ENCODE measurements around the gene KCTD2. TPM values are rescaled to one million over a fixed set of nuclear protein-coding genes. Genes with fewer than 3 reads are reported as not detected.
A peak's percentile ranks its signal among the peaks of the same experiment; 100 is the strongest.
"Not testable (repeated sequence)": the region's sequence is repeated elsewhere in the genome, so short reads cannot be mapped to it uniquely, and the experiment has no call there.

The KCTD2 gene
- total and polyA plus RNA-seq, 4 experiments from 2014 or later, result 2.3 to 31.7 (median 21.4) TPM

DNA sequence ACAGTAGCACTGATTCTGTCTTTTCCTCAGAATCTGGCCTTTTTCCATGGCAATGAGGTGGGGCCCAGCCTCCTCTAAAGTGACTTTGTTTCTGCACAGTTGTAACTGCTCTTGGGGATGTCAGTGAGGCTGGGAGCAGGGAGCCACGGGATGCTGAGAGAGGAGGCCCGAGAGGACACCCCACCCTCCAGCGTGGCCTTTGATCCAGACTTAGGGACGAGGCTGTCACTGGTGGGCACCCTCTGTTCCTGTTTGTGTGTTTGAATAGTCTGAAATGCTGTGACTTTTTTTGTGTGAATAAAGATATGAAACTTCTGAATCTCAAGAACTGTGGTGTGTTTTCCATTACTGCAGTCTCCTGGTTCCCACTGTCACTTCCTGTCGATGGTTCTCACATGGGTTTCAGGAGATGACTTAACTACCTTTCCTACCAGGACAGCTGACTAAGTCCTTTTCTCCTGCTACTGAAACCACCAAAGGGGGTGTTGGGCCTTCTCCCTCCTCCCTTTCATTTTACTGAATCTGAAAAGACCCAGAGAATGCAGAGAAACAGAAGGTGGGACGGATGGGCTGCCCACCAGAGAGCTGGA, 18.6 kb downstream of the KCTD2 start:
- H3K27me3 Mint-ChIP-seq, result no peaks in the 10 kb centered on the region
- H3K27ac ChIP-seq (ENCODE audit: low read depth, low read length), result no peak overlapping the region
- H3K4me1 Mint-ChIP-seq, result peaks cover 15 to 38% (median 23%) of the 10 kb centered on the region in 4 donors
- intact Hi-C loops (cut with micrococcal nuclease), result no loop called here
- ChIA-PET POLR2A (ENCODE audit: partially characterized antibody) (interaction anchor here (1.5 kb wide), 1 partner anchor 18 kb away, joined by 4 read pairs; the partner anchor contains the start of gene KCTD2), CTCF (ENCODE audit: partially characterized antibody) (no interaction called here)
- no peaks in the 10 kb centered on the region for H3K9me3 Mint-ChIP-seq
- peaks cover 33 to 38% of the 10 kb centered on the region in 2 donors for H3K36me3 Mint-ChIP-seq
- peak overlapping the region in 1 of 8 donors; percentile 36 for H3K4me3 Mint-ChIP-seq
- H3K4me1 ChIP-seq (ENCODE audit: insufficient read depth, low read length), result peaks cover 21% of the 10 kb centered on the region
- no peaks in the 10 kb centered on the region for H3K27me3 ChIP-seq (ENCODE audit: insufficient read depth, low read length)
- H3K4me3 ChIP-seq (ENCODE audit: low read length in 2 of 2), result no peak overlapping the region
- DNase-seq, result no peak
- H3K36me3 ChIP-seq (ENCODE audit: insufficient read depth, low read length), result peaks cover 21% of the 10 kb centered on the region
- H3K27ac Mint-ChIP-seq, result peak overlapping the region in 6 of 7 donors; percentile 1 to 78 (median 54)
- H3K9me3 ChIP-seq (ENCODE audit: control insufficient read depth in 1 of 2, low read length in 2 of 2), result no peaks in the 10 kb centered on the region

DNA sequence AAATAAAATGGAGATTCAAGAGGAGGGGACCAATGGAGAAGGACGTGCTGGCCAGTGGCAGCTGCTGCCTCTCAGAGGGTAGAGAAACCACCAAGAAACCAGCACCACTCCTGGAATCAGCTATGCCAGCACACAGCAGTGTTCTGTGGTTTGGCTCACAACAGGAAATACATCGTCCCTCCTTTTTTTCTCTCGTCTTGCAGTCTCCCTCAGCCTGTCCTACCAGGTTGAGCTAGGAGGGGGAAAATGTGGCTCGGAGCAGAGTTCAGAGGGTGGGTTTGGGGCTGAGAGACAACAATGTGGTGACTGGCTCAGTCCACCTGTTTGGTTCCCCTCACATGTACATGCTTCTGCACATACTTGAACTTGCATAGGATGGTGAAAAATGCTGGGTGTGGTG, 20.8 kb downstream of the KCTD2 start:
- H3K4me3 Mint-ChIP-seq, result peak overlapping the region in 7 of 8 donors; percentile 63 to 86 (median 76)
- no peaks in the 10 kb centered on the region for H3K27me3 Mint-ChIP-seq
- Histone ChIP-seq H3K27me3 (ENCODE audit: insufficient read depth, low read length) (no peaks in the 10 kb centered on the region), H3K36me3 (ENCODE audit: insufficient read depth, low read length) (peaks cover 9% of the 10 kb centered on the region), H3K4me3 (ENCODE audit: low read length in 2 of 2) (no peak overlapping the region), H3K9me3 (ENCODE audit: control insufficient read depth in 1 of 2, low read length in 2 of 2) (no peaks in the 10 kb centered on the region), H3K27ac (ENCODE audit: low read depth, low read length) (peak overlapping the region; percentile 14), H3K4me1 (ENCODE audit: insufficient read depth, low read length) (peaks cover 21% of the 10 kb centered on the region)
- peaks cover 15 to 38% (median 23%) of the 10 kb centered on the region in 4 donors for H3K4me1 Mint-ChIP-seq
- POLR2A ChIA-PET (ENCODE audit: partially characterized antibody), result interaction anchor here (0.6 to 2.2 kb wide), 17 partner anchors 8 to 194 kb away, joined by 3 to 12 read pairs (median 3); partner anchors contain the start of genes ARMC7, ATP5PD, CDR2L and GGA3
- intact Hi-C loops (cut with micrococcal nuclease), result no loop called here
- peak overlapping the region in 6 of 7 donors; percentile 70 to 93 (median 86) for H3K27ac Mint-ChIP-seq
- peak in 3 of 5 donors; percentile 32 to 48 (median 40) for DNase-seq
- H3K36me3 Mint-ChIP-seq, result peaks cover 15 to 17% of the 10 kb centered on the region in 2 donors
- CTCF ChIA-PET (ENCODE audit: partially characterized antibody), result interaction anchor here (0.7 to 1.9 kb wide), 12 partner anchors 10 to 233 kb away, joined by 3 to 9 read pairs (median 4); partner anchors contain the start of gene MRPL58
- no peaks in the 10 kb centered on the region for H3K9me3 Mint-ChIP-seq

DNA sequence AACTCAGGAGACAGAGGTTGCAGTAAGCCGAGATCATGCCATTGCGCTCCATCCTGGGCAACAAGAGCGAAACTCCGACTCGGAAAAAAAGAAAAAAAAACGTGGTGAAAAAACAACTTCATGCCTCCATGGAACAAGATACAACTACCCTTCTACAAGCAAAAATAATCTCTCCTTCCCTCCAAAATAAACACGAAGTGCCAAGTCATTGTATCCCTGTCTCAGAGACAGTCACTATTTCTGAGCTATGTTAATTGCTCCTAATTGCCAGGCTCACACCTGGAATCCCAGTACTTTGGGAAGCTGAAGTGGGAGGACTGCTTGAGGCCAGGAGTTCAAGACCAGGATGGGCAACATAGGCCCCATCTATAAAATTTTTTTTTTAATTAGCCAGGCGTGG, 21.7 kb downstream of the KCTD2 start:
- intact Hi-C loops (cut with micrococcal nuclease), result no loop called here
- Histone ChIP-seq H3K4me3 (ENCODE audit: low read length in 2 of 2) (no peak overlapping the region), H3K9me3 (ENCODE audit: control insufficient read depth in 1 of 2, low read length in 2 of 2) (no peaks in the 10 kb centered on the region), H3K4me1 (ENCODE audit: insufficient read depth, low read length) (peaks cover 21% of the 10 kb centered on the region), H3K36me3 (ENCODE audit: insufficient read depth, low read length) (peaks cover under 1% of the 10 kb centered on the region), H3K27me3 (ENCODE audit: insufficient read depth, low read length) (no peaks in the 10 kb centered on the region), H3K27ac (ENCODE audit: low read depth, low read length) (no peak overlapping the region)
- Mint-ChIP-seq H3K27ac (peak overlapping the region in 3 of 7 donors; percentile 31 to 83 (median 70)), H3K27me3 (no peaks in the 10 kb centered on the region), H3K4me3 (peak overlapping the region in 3 of 8 donors; percentile 43 to 55 (median 46)), H3K36me3 (peaks cover 9 to 10% of the 10 kb centered on the region in 2 donors), H3K4me1 (peaks cover 15 to 38% (median 23%) of the 10 kb centered on the region in 4 donors), H3K9me3 (no peaks in the 10 kb centered on the region)
- no peak for DNase-seq
- ChIA-PET CTCF (ENCODE audit: partially characterized antibody) (interaction anchor here (1.0 to 2.2 kb wide), 12 partner anchors 9 to 169 kb away, joined by 3 to 12 read pairs (median 4); partner anchors contain the start of genes MRPL58 and NT5C), POLR2A (ENCODE audit: partially characterized antibody) (interaction anchor here (1.0 to 1.6 kb wide), 6 partner anchors 9 to 97 kb away, joined by 3 to 10 read pairs (median 4); partner anchors contain the start of genes HID1 and MRPL58)

DNA sequence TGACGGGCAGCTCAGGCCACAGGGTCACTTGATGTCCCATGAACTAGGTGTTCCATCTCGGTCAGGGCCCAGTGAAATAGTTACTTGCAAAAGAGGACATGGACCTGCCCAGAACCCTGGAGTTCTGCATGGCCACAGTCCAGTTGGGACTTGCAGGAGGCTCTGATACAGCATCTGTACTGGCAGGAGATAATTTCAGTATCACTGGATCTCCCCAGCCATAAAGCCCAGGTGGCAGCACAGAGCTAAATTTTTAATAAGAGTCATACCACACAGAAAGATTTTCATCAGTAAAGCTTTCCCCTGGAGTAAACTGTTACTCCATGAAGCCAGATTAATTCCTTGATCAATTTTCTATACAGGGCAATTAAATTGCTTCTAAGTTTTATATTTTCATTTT, 22.8 kb downstream of the KCTD2 start:
- H3K27ac Mint-ChIP-seq, result peak overlapping the region in 4 of 7 donors; percentile 25 to 62 (median 38)
- CTCF ChIA-PET (ENCODE audit: partially characterized antibody), result interaction anchor here (1.0 to 2.3 kb wide), 12 partner anchors 10 to 168 kb away, joined by 3 to 12 read pairs (median 5); partner anchors contain the start of gene NT5C
- intact Hi-C loops (cut with micrococcal nuclease), result no loop called here
- POLR2A ChIA-PET (ENCODE audit: partially characterized antibody), result interaction anchor here (1.1 to 1.3 kb wide), 3 partner anchors 10 to 44 kb away, joined by 3 to 5 read pairs (median 4); no protein-coding TSS in a partner anchor
- no peaks in the 10 kb centered on the region for H3K9me3 Mint-ChIP-seq
- Histone ChIP-seq H3K4me3 (ENCODE audit: low read length in 2 of 2) (no peak overlapping the region), H3K27me3 (ENCODE audit: insufficient read depth, low read length) (no peaks in the 10 kb centered on the region), H3K4me1 (ENCODE audit: insufficient read depth, low read length) (peaks cover 21% of the 10 kb centered on the region), H3K9me3 (ENCODE audit: control insufficient read depth in 1 of 2, low read length in 2 of 2) (no peaks in the 10 kb centered on the region), H3K36me3 (ENCODE audit: insufficient read depth, low read length) (no peaks in the 10 kb centered on the region), H3K27ac (ENCODE audit: low read depth, low read length) (no peak overlapping the region)
- no peak for DNase-seq
- peaks cover 0 to 2% of the 10 kb centered on the region in 2 donors for H3K36me3 Mint-ChIP-seq
- H3K4me1 Mint-ChIP-seq, result peaks cover 13 to 34% (median 23%) of the 10 kb centered on the region in 4 donors
- no peaks in the 10 kb centered on the region for H3K27me3 Mint-ChIP-seq
- no peak overlapping the region for H3K4me3 Mint-ChIP-seq

DNA sequence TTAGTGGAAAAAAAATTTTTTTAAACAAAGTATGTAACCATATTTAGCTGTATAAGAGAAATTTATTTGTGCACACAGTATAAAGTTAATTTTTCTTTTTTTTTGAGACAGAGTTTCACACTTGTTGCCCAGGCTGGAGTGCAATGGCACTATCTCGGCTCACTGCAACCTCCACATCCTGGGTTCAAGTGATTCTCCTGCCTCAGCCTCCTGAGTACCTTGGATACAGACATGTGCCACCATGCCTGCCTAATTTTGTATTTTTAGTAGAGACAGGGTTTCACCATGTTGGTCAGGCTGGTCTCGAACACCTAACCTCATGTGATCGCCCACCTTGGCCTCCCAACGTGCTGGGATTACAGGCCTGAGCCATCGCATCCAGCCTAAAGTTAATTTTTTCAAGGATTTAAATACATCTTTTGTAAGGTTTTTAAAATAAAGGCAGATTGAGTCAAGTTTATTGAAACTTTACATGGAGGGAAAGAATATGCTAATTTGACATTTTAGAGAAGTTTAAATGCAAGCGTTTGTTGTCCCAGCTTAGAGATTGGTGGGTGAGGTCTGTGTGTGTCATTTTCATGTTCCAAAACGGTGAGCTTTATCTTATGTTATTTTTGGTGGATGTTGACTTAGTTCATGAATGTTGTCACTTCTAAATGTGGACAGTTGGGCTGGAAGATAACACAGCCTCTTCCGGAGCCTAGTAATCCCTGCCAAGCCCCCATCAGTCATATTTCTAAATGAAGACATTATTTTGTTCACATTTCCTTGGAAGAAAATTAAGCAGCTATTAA, 24.6 kb downstream of the KCTD2 start:
- H3K27ac Mint-ChIP-seq, result not testable (repeated sequence)
- CTCF ChIA-PET (ENCODE audit: partially characterized antibody), result interaction anchor here (1.1 to 2.3 kb wide), 4 partner anchors 17 to 130 kb away, joined by 3 to 6 read pairs (median 4); no protein-coding TSS in a partner anchor

DNA sequence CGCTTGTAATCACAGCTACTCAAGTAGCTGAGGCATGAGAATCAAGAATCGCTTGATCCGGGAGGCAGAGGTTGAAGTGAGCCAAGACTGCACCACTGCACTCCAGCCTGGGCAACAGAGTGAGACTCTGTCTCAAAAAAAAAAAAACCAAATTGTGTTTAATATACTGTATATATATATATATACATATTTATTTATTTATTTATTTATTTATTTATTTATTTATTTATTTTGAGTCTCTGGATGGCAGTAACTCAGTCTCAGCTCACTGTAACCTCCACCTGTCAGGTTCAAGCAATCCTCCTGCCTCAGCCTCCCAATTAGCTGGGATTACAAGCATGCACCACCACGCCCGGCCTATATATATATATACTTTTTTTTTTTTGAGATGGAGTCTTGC, 25.9 kb downstream of the KCTD2 start:
- H3K4me1 Mint-ChIP-seq, result peaks cover 4 to 11% (median 8%) of the 10 kb centered on the region in 4 donors
- H3K4me1 ChIP-seq (ENCODE audit: insufficient read depth, low read length), result peaks cover 10% of the 10 kb centered on the region
- H3K9me3 Mint-ChIP-seq; DNase-seq; H3K4me3 ChIP-seq (ENCODE audit: low read length in 2 of 2); H3K27ac ChIP-seq (ENCODE audit: low read depth, low read length); H3K36me3 ChIP-seq (ENCODE audit: insufficient read depth, low read length); H3K9me3 ChIP-seq (ENCODE audit: control insufficient read depth in 1 of 2, low read length in 2 of 2); H3K4me3 Mint-ChIP-seq; H3K36me3 Mint-ChIP-seq; H3K27me3 Mint-ChIP-seq; intact Hi-C loops (cut with micrococcal nuclease); H3K27me3 ChIP-seq (ENCODE audit: insufficient read depth, low read length); H3K27ac Mint-ChIP-seq: not testable (repeated sequence)
- CTCF ChIA-PET (ENCODE audit: partially characterized antibody), result interaction anchor here (0.6 to 1.8 kb wide), 5 partner anchors 13 to 41 kb away, joined by 3 to 5 read pairs (median 4); no protein-coding TSS in a partner anchor
- POLR2A ChIA-PET (ENCODE audit: partially characterized antibody), result interaction anchor here (1.2 to 1.8 kb wide), 3 partner anchors 24 to 41 kb away, joined by 3 to 4 read pairs (median 3); partner anchors contain the start of gene ARMC7

More for the DNA sequence above, 24.6 kb downstream of the KCTD2 start:
- H3K4me1 ChIP-seq (ENCODE audit: insufficient read depth, low read length), result peaks cover 10% of the 10 kb centered on the region
- H3K4me3 Mint-ChIP-seq; DNase-seq; H3K27ac ChIP-seq (ENCODE audit: low read depth, low read length); H3K27me3 ChIP-seq (ENCODE audit: insufficient read depth, low read length); H3K4me3 ChIP-seq (ENCODE audit: low read length in 2 of 2); H3K36me3 Mint-ChIP-seq; H3K27me3 Mint-ChIP-seq; H3K9me3 ChIP-seq (ENCODE audit: control insufficient read depth in 1 of 2, low read length in 2 of 2); H3K36me3 ChIP-seq (ENCODE audit: insufficient read depth, low read length); intact Hi-C loops (cut with micrococcal nuclease); H3K9me3 Mint-ChIP-seq: not testable (repeated sequence)
- POLR2A ChIA-PET (ENCODE audit: partially characterized antibody), result interaction anchor here (0.5 kb wide), 1 partner anchor 268 kb away, joined by 3 read pairs; no protein-coding TSS in a partner anchor
- peaks cover 8 to 17% (median 12%) of the 10 kb centered on the region in 4 donors for H3K4me1 Mint-ChIP-seq
